Neural cell (in vitro differentiated cells): ENCODE results near the gene TOMM40. TPM values are rescaled to one million over a fixed set of nuclear protein-coding genes. Genes with fewer than 3 reads are reported as not detected.

ENCODE experiments used
- H2AFZ ChIP-seq: fragments of 200-600, 300-800 bp; sonication (generic), shearing (Covaris generic); 2 replicates; pipeline ENCODE4 v1.6.0; 2014; ENCODE audit warnings: low read depth, mild to moderate bottlenecking, antibody characterized with exemption, low read length, moderate library complexity
- H3F3A ChIP-seq: fragments of 200-600 bp; shearing (Covaris generic); 2 replicates; pipeline ENCODE4 v1.6.1; 2016; ENCODE audit warnings: mild to moderate bottlenecking, moderate library complexity, mixed read lengths, antibody characterized with exemption, low read length; ENCODE audit not compliant: insufficient read depth, poor library complexity, severe bottlenecking
- H3K27ac ChIP-seq: fragments of 200-600, 300-800 bp; sonication (generic), shearing (Covaris generic); 2 replicates; pipeline ENCODE4 v1.5.1; 2014; ENCODE audit warnings: mild to moderate bottlenecking, low read length, moderate library complexity
- H3K27me3 ChIP-seq: fragments of 300-800, 200-600 bp; sonication (generic), shearing (Covaris generic); 2 replicates; pipeline ENCODE4 v1.6.0; 2014; ENCODE audit warnings: mild to moderate bottlenecking, low read depth, low read length, moderate library complexity; ENCODE audit not compliant: insufficient read depth
- H3K36me3 ChIP-seq: fragments of 300-800, 200-600 bp; sonication (generic), shearing (Covaris generic); 2 replicates; pipeline ENCODE4 v1.5.1; 2014; ENCODE audit warnings: mild to moderate bottlenecking, antibody characterized with exemption, low read length, moderate library complexity; ENCODE audit not compliant: insufficient read depth
- H3K4me2 ChIP-seq: fragments of 300-800, 200-600 bp; sonication (generic), shearing (Covaris generic); 2 replicates; pipeline ENCODE4 v1.6.0; 2014; ENCODE audit warnings: mild to moderate bottlenecking, low read length
- H3K4me3 ChIP-seq: fragments of 300-800, 200-600 bp; sonication (generic), shearing (Covaris generic); 2 replicates; pipeline ENCODE4 v1.5.1; 2014; ENCODE audit warnings: mild to moderate bottlenecking, low read length, moderate library complexity
- H3K79me2 ChIP-seq: fragments of 200-600 bp; shearing (Covaris generic); replicated peaks from 2 replicates; pipeline ENCODE4 v1.6.0; 2014; ENCODE audit warnings: mild to moderate bottlenecking, low read length, moderate library complexity; ENCODE audit not compliant: insufficient read depth
- H3K9ac ChIP-seq: fragments of 300-800, 200-600 bp; sonication (generic), shearing (Covaris generic); 2 replicates; pipeline ENCODE4 v1.6.1; 2016; ENCODE audit warnings: mild to moderate bottlenecking, low read length, mixed read lengths
- H3K9me2 ChIP-seq: fragments of 200-600 bp; shearing (Covaris generic); 2 replicates; pipeline ENCODE4 v1.6.1; 2016; ENCODE audit warnings: mild to moderate bottlenecking, low read length, mixed read lengths; ENCODE audit not compliant: insufficient read depth
- H3K9me3 ChIP-seq: fragments of 200-600, 300-800 bp; sonication (generic), shearing (Covaris generic); 2 replicates; pipeline ENCODE4 v1.6.1; 2016; ENCODE audit warnings: mild to moderate bottlenecking, mixed run types, low read length, moderate library complexity, mixed read lengths
- H4K20me1 ChIP-seq: fragments of 200-600 bp; shearing (Covaris generic); 2 replicates; pipeline ENCODE4 v1.6.1; 2016; ENCODE audit warnings: mild to moderate bottlenecking, mixed run types; ENCODE audit not compliant: insufficient read depth
- CTCF ChIP-seq: fragments of 450-650 bp; IDR thresholded peaks from 2 replicates; pipeline ENCODE4 v1.5.1; 2014; ENCODE audit warnings: antibody characterized with exemption, mild to moderate bottlenecking, moderate library complexity; ENCODE audit not compliant: poor library complexity, severe bottlenecking
- EP300 ChIP-seq: fragments of 450-650 bp; conservative IDR thresholded peaks from 2 replicates; pipeline ENCODE4 v1.6.1; 2014; ENCODE audit warnings: antibody characterized with exemption, mild to moderate bottlenecking, moderate library complexity; ENCODE audit not compliant: poor library complexity, severe bottlenecking
- EZH2 ChIP-seq: fragments of 200-600, 300-800 bp; shearing (Covaris generic), sonication (generic); IDR thresholded peaks from 2 replicates; pipeline ENCODE4 v1.6.1; 2014; ENCODE audit warnings: antibody characterized with exemption, low read length, borderline replicate concordance, mild to moderate bottlenecking; ENCODE audit not compliant: insufficient read depth, poor library complexity, severe bottlenecking
- MXI1 ChIP-seq: fragments of 450-650 bp; conservative IDR thresholded peaks from 2 replicates; pipeline ENCODE4 v1.6.1; 2014; ENCODE audit warnings: antibody characterized with exemption, mild to moderate bottlenecking; ENCODE audit not compliant: poor library complexity, severe bottlenecking
- POLR2AphosphoS5 ChIP-seq: IDR thresholded peaks from 2 replicates; pipeline ENCODE4 v1.6.1; 2012
- RAD21 ChIP-seq: fragments of 450-650 bp; conservative IDR thresholded peaks from 2 replicates; pipeline ENCODE4 v1.6.1; 2014; ENCODE audit warnings: antibody characterized with exemption, mild to moderate bottlenecking, moderate library complexity
- REST ChIP-seq: IDR thresholded peaks from 2 replicates; pipeline ENCODE4 v1.6.1; 2012; ENCODE audit warnings: borderline replicate concordance
- SMC3 ChIP-seq: fragments of 450-650 bp; conservative IDR thresholded peaks from 2 replicates; pipeline ENCODE4 v1.6.1; 2014; ENCODE audit warnings: antibody characterized with exemption, mild to moderate bottlenecking, moderate library complexity; ENCODE audit not compliant: poor library complexity
- TAF1 ChIP-seq: IDR thresholded peaks from 2 replicates; pipeline ENCODE4 v1.6.1; 2012; ENCODE audit warnings: low read depth
- polyA plus RNA-seq: library from polyadenylated mRNA; depleted of rRNA; stranded (reverse); fragments of >200 nt; gene quantifications from 2 replicates; pipeline ENCODE4 v1.2.3, GENCODE V29; 2014

The TOMM40 gene
- polyA plus RNA-seq, 1 donor from 2014 or later = 48.4 TPM

- TF ChIP-seq MXI1 (no peak), SMC3 (no peak), EZH2 (no peak), TAF1 (no peak), CTCF (no peak), REST (no peak), RAD21 (no peak), EP300 (no peak), POLR2AphosphoS5 (no peak)
- Histone ChIP-seq H3K9me2 (no peaks in the 10 kb centered on the region), H3K4me3 (peak overlapping the region; percentile 94), H3K36me3 (no peaks in the 10 kb centered on the region), H3F3A (no peaks in the 10 kb centered on the region), H3K79me2 (peaks cover 34% of the 10 kb centered on the region), H3K9me3 (no peaks in the 10 kb centered on the region), H3K27ac (peak overlapping the region; percentile 33), H4K20me1 (no peaks in the 10 kb centered on the region), H3K4me2 (peak overlapping the region; percentile 90), H3K9ac (peak overlapping the region; percentile 95), H3K27me3 (no peaks in the 10 kb centered on the region), H2AFZ (no peak overlapping the region)
These were observed 42.1 kb upstream of the TOMM40 start for GRCh38 chr19:44848812-44849447.

- no peak overlapping the region for H3K27ac ChIP-seq
- no peak overlapping the region for H3K4me2 ChIP-seq
- H2AFZ ChIP-seq = no peak overlapping the region
- no peak overlapping the region for H3K9ac ChIP-seq
- H3K79me2 ChIP-seq = peaks cover 38% of the 10 kb centered on the region
- no peaks in the 10 kb centered on the region for H3K36me3 ChIP-seq
- no peaks in the 10 kb centered on the region for H3K9me3 ChIP-seq
- H3K4me3 ChIP-seq = no peak overlapping the region
- H3F3A ChIP-seq = no peaks in the 10 kb centered on the region
- H3K27me3 ChIP-seq = no peaks in the 10 kb centered on the region
- no peaks in the 10 kb centered on the region for H4K20me1 ChIP-seq
- TF ChIP-seq MXI1 = no peak
- no peak for TF ChIP-seq REST
- TF ChIP-seq RAD21 = no peak
- no peaks in the 10 kb centered on the region for H3K9me2 ChIP-seq
These were observed 40.4 kb upstream of the TOMM40 start for GRCh38 chr19:44850641-44851109.
